K562 (cell line): ENCODE data around the gene EDDM3A. TPM values are rescaled to one million over a fixed set of nuclear protein-coding genes. Genes with fewer than 3 reads are reported as not detected.

ENCODE experiments used
- ATAC-seq: fragments of 200-7000 bp; cut with Tn5 transposase; 3 replicates; pipeline ENCODE4 v1.9.1; 2020; ENCODE audit warnings: moderate library complexity
- BruUV-seq: library from RNA; stranded (reverse); fragments of 400-500 nt; replicated peaks from 2 replicates; lab custom pipeline; 2021; lab: Mats Ljungman, UMichigan
- CTCF ChIA-PET: fragments of 300-600 bp; formaldehyde crosslinking; extraction: SDS; loops from one replicate; lab custom pipeline; 2021; ENCODE audit warnings: low intra/inter-chr PET ratio; lab: Yijun Ruan, JAX
- POLR2A ChIA-PET: fragments of 300-600, 350-650 bp; sonication (Branson Sonifier 250); formaldehyde crosslinking; extraction: SDS; loops from one replicate; lab custom pipeline; 2021; ENCODE audit warnings: antibody characterized with exemption, inconsistent platforms; lab: Yijun Ruan, JAX
- DNase-seq, 4 experiments: peaks; one replicate each; pipeline versions ENCODE4 v3.0.0 to v3.0.0-alpha.2; 2011 to 2018; ENCODE audit warnings: low spot score in 3 of 4, mixed read lengths in 3 of 4; ENCODE audit errors: extremely low read depth in 1 of 4
- FAIRE-seq: peaks from 2 replicates; lab custom pipeline; 2011; peaks lifted over from hg19 to GRCh38; lab: Jason Lieb, UNC
- H2AFZ ChIP-seq: 2 replicates; pipeline ENCODE4 v1.6.0; 2011; ENCODE audit warnings: low read depth, low read length, control low read depth, inconsistent platforms
- H3K27ac ChIP-seq: fragments of 200-600 bp; 3 replicates; pipeline ENCODE4 v1.8.0; 2011; ENCODE audit warnings: low read depth, mild to moderate bottlenecking, control low read depth, inconsistent platforms, low read length, moderate library complexity, mixed read lengths; ENCODE audit errors: extremely low read depth
- H3K27me3 ChIP-seq, 2 experiments: fragments of 300-600 bp in 1 of 2; 2 replicates in 1 of 2; 3 replicates in 1 of 2; pipeline versions ENCODE4 v1.6.0 to v1.8.0; 2011; ENCODE audit warnings: inconsistent platforms in 2 of 2, low read length in 2 of 2, mild to moderate bottlenecking in 1 of 2, mixed read lengths in 1 of 2, moderate library complexity in 1 of 2; ENCODE audit not compliant: control insufficient read depth in 2 of 2, insufficient read depth in 2 of 2
- H3K36me3 ChIP-seq: fragments of 300-600 bp; 3 replicates; pipeline ENCODE4 v1.8.0; 2011; ENCODE audit warnings: mild to moderate bottlenecking, low read length, inconsistent platforms; ENCODE audit not compliant: control insufficient read depth, insufficient read depth
- H3K4me1 ChIP-seq, 2 experiments: fragments of 200-600 bp in 1 of 2; replicated peaks in 1 of 2; 2 replicates in 1 of 2; 3 replicates in 1 of 2; pipeline versions ENCODE4 v1.5.1 to v1.8.0; 2011; ENCODE audit warnings: inconsistent platforms in 2 of 2, low read length in 2 of 2, mild to moderate bottlenecking in 1 of 2, mixed read lengths in 1 of 2, moderate library complexity in 1 of 2; ENCODE audit not compliant: control insufficient read depth in 2 of 2, insufficient read depth in 2 of 2
- H3K4me2 ChIP-seq: 2 replicates; pipeline ENCODE4 v1.6.1; 2011; ENCODE audit warnings: low read length, control low read depth, inconsistent platforms, mixed read lengths; ENCODE audit not compliant: insufficient read depth
- H3K4me3 ChIP-seq: fragments of 200-600 bp; sonication (generic), shearing (Covaris generic); 2 replicates; pipeline ENCODE4 v1.5.1; 2016; ENCODE audit warnings: control low read depth, inconsistent platforms
- H3K79me2 ChIP-seq: fragments of 200-600 bp; 3 replicates; pipeline ENCODE4 v1.8.0; 2011; ENCODE audit warnings: low read length, inconsistent platforms; ENCODE audit not compliant: control insufficient read depth, insufficient read depth
- H3K9ac ChIP-seq, 2 experiments: 2 replicates each; pipeline versions ENCODE4 v1.6.0 to v1.6.1; 2011; ENCODE audit warnings: low read depth in 2 of 2, low read length in 2 of 2, control low read depth in 1 of 2, inconsistent platforms in 1 of 2, mild to moderate bottlenecking in 1 of 2, mixed read lengths in 1 of 2; ENCODE audit not compliant: insufficient read depth in 1 of 2
- H3K9me1 ChIP-seq: one replicate; pipeline ENCODE4 v1.6.0; 2011; ENCODE audit warnings: inconsistent platforms, mild to moderate bottlenecking, low read length, moderate library complexity; ENCODE audit not compliant: control insufficient read depth, insufficient read depth
- H3K9me3 ChIP-seq: replicated peaks from 2 replicates; pipeline ENCODE4 v1.5.1; 2011; ENCODE audit warnings: low read depth, low read length, inconsistent platforms; ENCODE audit not compliant: control insufficient read depth, insufficient read depth
- H4K20me1 ChIP-seq: replicated peaks from 2 replicates; pipeline ENCODE4 v1.6.1; 2011; ENCODE audit warnings: low read length, inconsistent platforms, mixed read lengths; ENCODE audit not compliant: control insufficient read depth, insufficient read depth
- HNRNPH1 ChIP-seq: fragments of 200-400 bp; formaldehyde crosslinking; optimal IDR thresholded peaks from 2 replicates; pipeline ENCODE3; 2017; ENCODE audit warnings: low read depth, mild to moderate bottlenecking, low read length, moderate library complexity
- MYC ChIP-seq, 2 experiments: fragments of 250-450 bp in 1 of 2; sonication (Bioruptor Pico) in 1 of 2; IDR thresholded peaks; 2 replicates each; pipeline versions ENCODE4 v1.5.1 to v1.6.1; 2012 to 2021; ENCODE audit warnings: low read depth in 2 of 2, borderline replicate concordance in 1 of 2, improper control_type of control experiment in 1 of 2, low read length in 1 of 2, mild to moderate bottlenecking in 1 of 2, moderate library complexity in 1 of 2
- PHTF2 ChIP-seq: fragments of 250-450 bp; sonication (Bioruptor Pico); IDR thresholded peaks from 2 replicates; pipeline ENCODE4 v1.5.0; 2021; ENCODE audit warnings: mild to moderate bottlenecking
- PRMT5 ChIP-seq: sonication (generic); formaldehyde crosslinking; IDR thresholded peaks from 2 replicates; pipeline ENCODE4 v1.5.0; 2020; ENCODE audit warnings: missing genetic modification reagents
- TCF7L2 ChIP-seq: fragments of 150-350 bp; IDR thresholded peaks from 2 replicates; pipeline ENCODE4 v1.6.1; 2016; ENCODE audit warnings: low read depth, mild to moderate bottlenecking, low read length, moderate library complexity
- ZNF3 ChIP-seq: fragments of 250-450 bp; sonication (Bioruptor Pico); IDR thresholded peaks from 2 replicates; pipeline ENCODE4 v1.5.0; 2021; ENCODE audit warnings: mild to moderate bottlenecking, moderate library complexity
- whole genome bisulfite sequencing: fragments of 100-300 bp; shearing (Covaris generic); methylation state at CpG from one replicate; pipeline ENCODE4 v1.1.6; 2016; ENCODE audit warnings: low coverage, mixed read lengths; ENCODE audit not compliant: insufficient coverage; ENCODE audit errors: missing lambda C conversion rate; 5-methylcytosine and 5-hydroxymethylcytosine counted together
- in situ Hi-C: fragments of 300-500 bp; cut with MboI; formaldehyde crosslinking; loops from 4 replicates; pipeline ENCODE4 v1.15.0; 2018; ENCODE audit warnings: inconsistent platforms, mixed read lengths
- intact Hi-C: fragments of 100-400 bp; cut with micrococcal nuclease; formaldehyde crosslinking; loops from 2 replicates; pipeline ENCODE4 v1.14.2; 2022
- polyA plus RNA-seq, 8 experiments: library from polyadenylated mRNA; depleted of rRNA in 4 of 8; stranded (reverse) in 5 of 8; unstranded in 3 of 8; fragments of >200 nt; fragmentation: Nextera tagmentation in 2 of 8; fragmentation: Illumina TruSeq in 1 of 8; extraction: Ambion mirVana in 2 of 8; extraction: Trizol in 1 of 8; gene quantifications; 2 replicates each; pipeline versions ENCODE4 v1.2.1 to v1.2.3, GENCODE V29; 2011 to 2014; ENCODE audit warnings: inconsistent platforms in 1 of 8, missing spikeins in 1 of 8
- total RNA-seq, 7 experiments: library from RNA; depleted of rRNA in 6 of 7; stranded (reverse); fragments of >200 nt in 6 of 7; fragmentation: Illumina TruSeq in 2 of 7; extraction: Trizol in 2 of 7; gene quantifications; 2 replicates each; pipeline versions ENCODE4 v1.2.1 to v1.2.3, GENCODE V29; 2011 to 2021; ENCODE audit warnings: low replicate concordance in 1 of 7
- TF ChIP-seq, protein P1 (sequence below): fragments of 250-450 bp; sonication (Bioruptor Pico); IDR thresholded peaks from 2 replicates; pipeline ENCODE4 v1.9.0; 2021; ENCODE audit warnings: mild to moderate bottlenecking
- TF ChIP-seq, protein P2 (sequence below): fragments of 450-650 bp; formaldehyde crosslinking; IDR thresholded peaks from 2 replicates; pipeline ENCODE4 v1.4.0; 2020; ENCODE audit warnings: mild to moderate bottlenecking
- TF ChIP-seq, protein P3 (sequence below), 2 experiments: fragments of 450-650 bp; formaldehyde crosslinking in 1 of 2; IDR thresholded peaks; 2 replicates each; pipeline versions ENCODE4 v1.4.0 to v1.6.1; 2014 to 2020; ENCODE audit warnings: mild to moderate bottlenecking in 2 of 2, borderline replicate concordance in 1 of 2, low read depth in 1 of 2

EDDM3A gene
- total and polyA plus RNA-seq, 9 of the 15 experiments (the other 6 are each of a cell fraction or from before 2014, with no cell fraction given), result not detected

DNA sequence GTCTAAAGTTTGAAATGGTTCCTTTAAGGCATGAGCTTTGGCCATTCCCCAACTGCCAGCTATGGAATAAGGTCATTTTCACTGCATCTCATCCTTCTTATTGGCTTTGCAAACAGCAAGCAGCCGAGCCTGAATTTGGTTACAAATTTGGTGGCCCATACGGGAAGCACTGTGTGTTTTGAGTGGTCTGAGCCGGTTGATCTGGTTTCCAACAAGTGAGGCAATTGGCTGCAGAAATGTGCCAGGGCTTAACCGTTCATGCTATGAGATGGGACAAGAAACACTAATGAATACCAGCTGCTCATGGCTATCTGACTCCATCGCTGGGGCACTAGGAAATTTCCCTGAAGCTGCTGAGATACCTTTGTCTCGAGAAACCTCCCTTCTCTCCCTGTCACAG lies 9.3 kb downstream of the EDDM3A start (continued):
- no peak for TF ChIP-seq ZNF3 (CRISPR knock-in tag)
- TF ChIP-seq PRMT5 (CRISPR knock-in tag), result no peak
- TF ChIP-seq, protein P1, sequence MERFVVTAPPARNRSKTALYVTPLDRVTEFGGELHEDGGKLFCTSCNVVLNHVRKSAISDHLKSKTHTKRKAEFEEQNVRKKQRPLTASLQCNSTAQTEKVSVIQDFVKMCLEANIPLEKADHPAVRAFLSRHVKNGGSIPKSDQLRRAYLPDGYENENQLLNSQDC (CRISPR knock-in tag), result no peak

DNA sequence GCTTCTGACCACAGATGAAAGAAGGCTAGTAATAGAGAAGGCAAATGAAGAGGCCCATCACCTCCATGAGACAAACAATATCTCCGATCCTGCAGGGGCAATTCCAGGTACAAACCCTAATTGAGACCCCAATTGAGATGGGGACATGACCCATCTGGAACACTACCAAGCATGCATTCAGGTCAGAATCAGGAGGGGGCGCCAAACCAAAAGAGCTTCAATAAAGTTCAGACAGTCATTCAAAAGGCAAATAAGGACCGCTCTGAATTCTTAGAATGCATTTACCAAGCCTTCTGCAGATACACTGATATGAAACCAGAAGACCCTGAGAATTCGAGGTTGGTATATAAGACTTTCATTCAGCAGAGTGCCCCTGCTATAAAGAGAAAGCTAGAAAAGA lies 12.3 kb downstream of the EDDM3A start:
- H3K4me3 ChIP-seq, result no peak overlapping the region
- CTCF ChIA-PET, result interaction anchor here (0.6 to 2.9 kb wide), 2 partner anchors 75 to 98 kb away, joined by 3 to 15 read pairs; no protein-coding TSS in a partner anchor
- H3K27ac ChIP-seq, result no peak overlapping the region
- no peaks in the 10 kb centered on the region for H3K9me3 ChIP-seq
- H3K4me2 ChIP-seq, result no peak overlapping the region
- H4K20me1 ChIP-seq, result no peaks in the 10 kb centered on the region
- peak; percentile 73 for FAIRE-seq
- H3K79me2 ChIP-seq, result no peaks in the 10 kb centered on the region
- no peaks in the 10 kb centered on the region; a peak in 2 of 5 replicates for H3K4me1 ChIP-seq
- no peaks in the 10 kb centered on the region for H3K9me1 ChIP-seq
- POLR2A ChIA-PET, result interaction anchor here (0.5 to 1.3 kb wide), 2 partner anchors 11 to 18 kb away, joined by 3 read pairs; no protein-coding TSS in a partner anchor
- intact Hi-C loops (loop anchor here (1.0 to 2.0 kb wide), 3 partner anchors 43 to 97 kb away; no protein-coding TSS in a partner anchor), in situ Hi-C loops (loop anchor here (10.0 kb wide), 1 partner anchor 97 kb away; no protein-coding TSS in a partner anchor)
- H3K36me3 ChIP-seq, result no peaks in the 10 kb centered on the region
- 0% methylated on average over 3 of the region's 4 CpGs for WGBS
- ATAC-seq, result peak; percentile 83
- peak; percentile 40 to 59 (median 42) for DNase-seq
- no peaks in the 10 kb centered on the region for H3K27me3 ChIP-seq
- BruUV-seq, result no TSS peak
- H2AFZ ChIP-seq, result peak overlapping the region; percentile 48; the same call in 1 of the 2 replicates
- no peak overlapping the region for H3K9ac ChIP-seq
- TF ChIP-seq PHTF2 (CRISPR knock-in tag) (no peak), MYC (IDR thresholded peaks at IDR 0.05; ENCODE audit: low read depth, low read length) (no peak), MYC (CRISPR knock-in tag; IDR thresholded peaks at IDR 0.05; ENCODE audit: borderline replicate concordance, low read depth) (no peak), HNRNPH1 (no peak), TCF7L2 (no peak)
- TF ChIP-seq, protein P2, sequence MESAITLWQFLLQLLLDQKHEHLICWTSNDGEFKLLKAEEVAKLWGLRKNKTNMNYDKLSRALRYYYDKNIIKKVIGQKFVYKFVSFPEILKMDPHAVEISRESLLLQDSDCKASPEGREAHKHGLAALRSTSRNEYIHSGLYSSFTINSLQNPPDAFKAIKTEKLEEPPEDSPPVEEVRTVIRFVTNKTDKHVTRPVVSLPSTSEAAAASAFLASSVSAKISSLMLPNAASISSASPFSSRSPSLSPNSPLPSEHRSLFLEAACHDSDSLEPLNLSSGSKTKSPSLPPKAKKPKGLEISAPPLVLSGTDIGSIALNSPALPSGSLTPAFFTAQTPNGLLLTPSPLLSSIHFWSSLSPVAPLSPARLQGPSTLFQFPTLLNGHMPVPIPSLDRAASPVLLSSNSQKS (CRISPR knock-in tag), result no peak
- TF ChIP-seq, protein P3, sequence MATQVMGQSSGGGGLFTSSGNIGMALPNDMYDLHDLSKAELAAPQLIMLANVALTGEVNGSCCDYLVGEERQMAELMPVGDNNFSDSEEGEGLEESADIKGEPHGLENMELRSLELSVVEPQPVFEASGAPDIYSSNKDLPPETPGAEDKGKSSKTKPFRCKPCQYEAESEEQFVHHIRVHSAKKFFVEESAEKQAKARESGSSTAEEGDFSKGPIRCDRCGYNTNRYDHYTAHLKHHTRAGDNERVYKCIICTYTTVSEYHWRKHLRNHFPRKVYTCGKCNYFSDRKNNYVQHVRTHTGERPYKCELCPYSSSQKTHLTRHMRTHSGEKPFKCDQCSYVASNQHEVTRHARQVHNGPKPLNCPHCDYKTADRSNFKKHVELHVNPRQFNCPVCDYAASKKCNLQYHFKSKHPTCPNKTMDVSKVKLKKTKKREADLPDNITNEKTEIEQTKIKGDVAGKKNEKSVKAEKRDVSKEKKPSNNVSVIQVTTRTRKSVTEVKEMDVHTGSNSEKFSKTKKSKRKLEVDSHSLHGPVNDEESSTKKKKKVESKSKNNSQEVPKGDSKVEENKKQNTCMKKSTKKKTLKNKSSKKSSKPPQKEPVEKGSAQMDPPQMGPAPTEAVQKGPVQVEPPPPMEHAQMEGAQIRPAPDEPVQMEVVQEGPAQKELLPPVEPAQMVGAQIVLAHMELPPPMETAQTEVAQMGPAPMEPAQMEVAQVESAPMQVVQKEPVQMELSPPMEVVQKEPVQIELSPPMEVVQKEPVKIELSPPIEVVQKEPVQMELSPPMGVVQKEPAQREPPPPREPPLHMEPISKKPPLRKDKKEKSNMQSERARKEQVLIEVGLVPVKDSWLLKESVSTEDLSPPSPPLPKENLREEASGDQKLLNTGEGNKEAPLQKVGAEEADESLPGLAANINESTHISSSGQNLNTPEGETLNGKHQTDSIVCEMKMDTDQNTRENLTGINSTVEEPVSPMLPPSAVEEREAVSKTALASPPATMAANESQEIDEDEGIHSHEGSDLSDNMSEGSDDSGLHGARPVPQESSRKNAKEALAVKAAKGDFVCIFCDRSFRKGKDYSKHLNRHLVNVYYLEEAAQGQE (IDR thresholded peaks at IDR 0.05; ENCODE audit: borderline replicate concordance), result peak; percentile 73
- TF ChIP-seq, protein P3 (CRISPR knock-in tag; IDR thresholded peaks at IDR 0.05; ENCODE audit: low read depth), result no peak
